GM23248 (cell line): ENCODE measurements around the gene CSNK1G2. TPM values are rescaled to one million over a fixed set of nuclear protein-coding genes. Genes with fewer than 3 reads are reported as not detected.
A peak's percentile ranks its signal among the peaks of the same experiment; 100 is the strongest.

Experiments used
- DNase-seq: peaks from one replicate; pipeline ENCODE4 v3.0.0-alpha.2; 2015
- H2AFZ ChIP-seq: fragments of 200-600 bp; sonication (generic); 2 replicates; pipeline ENCODE4 v1.6.1; 2016; ENCODE audit warnings: antibody characterized with exemption
- H3F3A ChIP-seq: fragments of 200-600 bp; sonication (generic); 2 replicates; pipeline ENCODE4 v1.6.1; 2016; ENCODE audit warnings: mild to moderate bottlenecking, antibody characterized with exemption, mixed run types; ENCODE audit not compliant: insufficient read depth
- H3K27ac ChIP-seq: fragments of 200-600 bp; sonication (generic); 2 replicates; pipeline ENCODE4 v1.5.1; 2016; ENCODE audit warnings: mild to moderate bottlenecking
- H3K27me3 ChIP-seq: fragments of 200-600 bp; sonication (generic); replicated peaks from 2 replicates; pipeline ENCODE4 v1.6.1; 2016; ENCODE audit warnings: mild to moderate bottlenecking; ENCODE audit not compliant: insufficient read depth
- H3K36me3 ChIP-seq: fragments of 200-600 bp; sonication (generic); 2 replicates; pipeline ENCODE4 v1.6.1; 2016; ENCODE audit warnings: low read depth, mild to moderate bottlenecking
- H3K4me1 ChIP-seq: fragments of 200-600 bp; sonication (generic); 2 replicates; pipeline ENCODE4 v1.6.1; 2016; ENCODE audit warnings: mild to moderate bottlenecking; ENCODE audit not compliant: insufficient read depth
- H3K4me2 ChIP-seq: fragments of 200-600 bp; sonication (generic); one replicate; pipeline ENCODE4 v1.6.1; 2016; ENCODE audit warnings: mild to moderate bottlenecking; ENCODE audit not compliant: unreplicated experiment
- H3K4me3 ChIP-seq: fragments of 200-600 bp; sonication (generic); 2 replicates; pipeline ENCODE4 v1.5.1; 2016; ENCODE audit warnings: mild to moderate bottlenecking
- H3K79me2 ChIP-seq: fragments of 200-600 bp; sonication (generic); 2 replicates; pipeline ENCODE4 v1.6.1; 2016; ENCODE audit warnings: mild to moderate bottlenecking; ENCODE audit not compliant: insufficient read depth
- H3K9ac ChIP-seq: fragments of 200-600 bp; sonication (generic); 2 replicates; pipeline ENCODE4 v1.6.1; 2016; ENCODE audit warnings: mild to moderate bottlenecking
- H3K9me2 ChIP-seq: fragments of 200-600 bp; sonication (generic); 2 replicates; pipeline ENCODE4 v1.6.1; 2016; ENCODE audit warnings: mixed run types, mild to moderate bottlenecking, moderate library complexity; ENCODE audit not compliant: insufficient read depth
- H3K9me3 ChIP-seq: fragments of 200-600 bp; sonication (generic); one replicate; pipeline ENCODE4 v1.6.1; 2017; ENCODE audit warnings: low read depth
- H4K20me1 ChIP-seq: fragments of 200-600 bp; sonication (generic); 2 replicates; pipeline ENCODE4 v1.6.0; 2016; ENCODE audit not compliant: insufficient read depth
- EZH2 ChIP-seq: fragments of 200-600 bp; sonication (generic); IDR thresholded peaks from 2 replicates; pipeline ENCODE4 v1.6.1; 2018; ENCODE audit warnings: antibody characterized with exemption, mild to moderate bottlenecking; ENCODE audit not compliant: insufficient read depth, poor library complexity, severe bottlenecking
- EZH2phosphoT487 ChIP-seq: fragments of 200-600 bp; sonication (generic); IDR thresholded peaks from 2 replicates; pipeline ENCODE4 v1.6.1; 2018; ENCODE audit warnings: antibody characterized with exemption, moderate library complexity, mild to moderate bottlenecking, low read depth; ENCODE audit not compliant: insufficient read depth
- whole genome bisulfite sequencing, 2 experiments: methylation state at CpG; one replicate each; pipeline ENCODE4 v1.1.6; 2015 to 2017; ENCODE audit warnings: low lambda C conversion rate in 2 of 2, low coverage in 1 of 2; ENCODE audit errors: missing lambda C conversion rate in 2 of 2; 5-methylcytosine and 5-hydroxymethylcytosine counted together
- in situ Hi-C: fragments of 300-500 bp; cut with MboI; formaldehyde crosslinking; loops from 2 replicates; pipeline ENCODE4 v1.15.0; 2020
- polyA plus RNA-seq: library from polyadenylated mRNA; unstranded; fragments of >200 nt; fragmentation: Nextera tagmentation; extraction: Ambion mirVana; gene quantifications from 2 replicates; pipeline ENCODE4 v1.2.1, GENCODE V29; 2016
- total RNA-seq: library from RNA; depleted of rRNA; stranded (reverse); fragments of >200 nt; shearing (Covaris generic); gene quantifications from 2 replicates; pipeline ENCODE4 v1.2.3, GENCODE V29; 2014

The CSNK1G2 gene
- total and polyA plus RNA-seq, 2 experiments from 2014 or later, result 9.5 to 76.6 TPM

DNA sequence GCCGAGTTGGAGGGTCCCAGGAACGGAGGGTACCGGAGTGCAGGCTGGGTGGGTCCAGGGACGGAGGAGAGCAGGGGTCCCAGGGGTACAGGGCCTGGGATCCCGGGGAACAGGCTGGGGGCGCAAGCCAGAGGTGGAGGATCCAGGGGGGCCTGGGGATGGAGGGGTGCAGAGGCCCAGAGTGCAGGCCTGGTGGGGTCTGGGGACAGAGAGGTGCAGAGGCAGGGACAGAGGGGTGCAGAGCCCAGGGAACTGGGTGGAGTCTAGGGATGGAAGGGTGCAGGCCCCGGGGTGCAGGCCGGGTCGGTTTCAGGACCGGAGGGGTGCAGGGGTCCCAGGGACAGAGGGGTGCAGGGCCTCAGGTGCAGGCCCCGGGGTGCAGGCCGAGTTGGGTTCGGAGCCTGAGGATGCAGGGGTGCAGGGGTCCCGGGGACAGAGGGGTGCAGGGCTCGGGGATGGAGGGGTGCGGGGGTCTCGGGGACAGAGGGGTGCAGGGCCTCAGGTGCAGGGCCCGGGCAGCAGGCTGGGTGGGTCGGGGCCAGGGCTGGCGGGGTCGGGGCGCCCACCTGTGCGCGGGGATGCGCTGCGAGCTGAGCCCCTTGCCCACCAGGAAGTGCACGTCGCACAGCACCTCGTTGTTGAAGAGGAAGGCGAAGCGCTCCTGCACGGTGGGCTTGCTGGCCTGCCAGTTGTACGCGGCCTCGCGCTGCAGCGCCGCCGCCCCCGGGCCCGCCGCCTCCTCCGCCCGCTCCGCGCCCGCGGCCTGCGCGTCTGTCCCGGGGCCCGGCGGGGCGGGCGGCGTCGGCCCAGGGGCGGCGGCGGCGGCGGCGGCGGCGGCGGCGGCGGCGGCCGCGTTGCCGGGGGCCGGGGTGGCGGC, 74.0 kb downstream of the CSNK1G2 start:
- H3K27me3 ChIP-seq, result no peaks in the 10 kb centered on the region
- H3K9me2 ChIP-seq, result no peaks in the 10 kb centered on the region
- no peaks in the 10 kb centered on the region for H4K20me1 ChIP-seq
- peak; percentile 67 for DNase-seq
- H2AFZ ChIP-seq, result no peak overlapping the region
- no peak overlapping the region for H3K27ac ChIP-seq
- peak overlapping the region; percentile 74 for H3K4me3 ChIP-seq
- H3K4me1 ChIP-seq, result no peaks in the 10 kb centered on the region
- H3F3A ChIP-seq, result no peaks in the 10 kb centered on the region; the same call in 1 of the 2 replicates
- peak overlapping the region; percentile 78 for H3K9ac ChIP-seq
- in situ Hi-C loops, result no loop called here
- WGBS, 2 experiments, result 4 to 25% methylated on average over 6 to 65 of the region's 74 CpGs
- peak overlapping the region; percentile 92 for H3K4me2 ChIP-seq
- no peaks in the 10 kb centered on the region for H3K36me3 ChIP-seq
- no peaks in the 10 kb centered on the region for H3K9me3 ChIP-seq
- peaks cover 44% of the 10 kb centered on the region for H3K79me2 ChIP-seq
- no peak for TF ChIP-seq EZH2phosphoT487

DNA sequence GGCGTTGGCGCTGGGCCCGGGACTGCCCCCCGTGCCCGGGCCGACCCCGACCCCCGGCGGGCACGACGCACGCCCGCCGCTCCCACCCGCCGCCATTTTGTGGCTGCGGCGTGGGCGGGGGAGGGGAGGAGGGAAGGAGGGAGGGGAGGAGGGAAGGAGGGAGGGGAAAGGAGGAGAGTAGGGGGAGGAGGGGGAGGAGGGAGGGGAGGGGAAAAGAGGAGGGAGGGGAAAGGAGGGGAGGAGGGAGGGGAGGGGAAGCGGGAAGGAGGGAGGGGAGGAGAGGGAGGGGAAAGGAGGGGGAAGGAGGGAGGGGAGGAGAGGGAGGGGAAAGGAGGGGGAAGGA, 74.6 kb downstream of the CSNK1G2 start, which contains the start of gene BTBD2:
BTBD2 (minus strand) TSS at position 107 of the 343 bp plus-strand sequence; CDS start at position 96, 11 bp downstream.
- H3K4me1 ChIP-seq, result no peaks in the 10 kb centered on the region
- H4K20me1 ChIP-seq, result no peaks in the 10 kb centered on the region
- H3K9ac ChIP-seq, result peak within 1 kb of the TSS; percentile 78
- no peak within 1 kb of the TSS for H3K27ac ChIP-seq
- no peaks in the 10 kb centered on the region; the same call in 1 of the 2 replicates for H3F3A ChIP-seq
- H3K4me2 ChIP-seq, result peak within 1 kb of the TSS; percentile 92
- H2AFZ ChIP-seq, result peak within 1 kb of the TSS; percentile 73
- WGBS, 2 experiments, result 1% methylated on average over 20 of the region's 20 CpGs; no CpG with 5 or more reads in 1 of the 2 experiments
- H3K27me3 ChIP-seq, result no peaks in the 10 kb centered on the region
- H3K79me2 ChIP-seq, result peaks cover 38% of the 10 kb centered on the region
- peak within 1 kb of the TSS; percentile 74 for H3K4me3 ChIP-seq
- H3K36me3 ChIP-seq, result no peaks in the 10 kb centered on the region
- in situ Hi-C loops, result no loop called here
- peak; percentile 72 for DNase-seq
- H3K9me2 ChIP-seq, result no peaks in the 10 kb centered on the region
- H3K9me3 ChIP-seq, result no peaks in the 10 kb centered on the region
- no peak for TF ChIP-seq EZH2phosphoT487

DNA sequence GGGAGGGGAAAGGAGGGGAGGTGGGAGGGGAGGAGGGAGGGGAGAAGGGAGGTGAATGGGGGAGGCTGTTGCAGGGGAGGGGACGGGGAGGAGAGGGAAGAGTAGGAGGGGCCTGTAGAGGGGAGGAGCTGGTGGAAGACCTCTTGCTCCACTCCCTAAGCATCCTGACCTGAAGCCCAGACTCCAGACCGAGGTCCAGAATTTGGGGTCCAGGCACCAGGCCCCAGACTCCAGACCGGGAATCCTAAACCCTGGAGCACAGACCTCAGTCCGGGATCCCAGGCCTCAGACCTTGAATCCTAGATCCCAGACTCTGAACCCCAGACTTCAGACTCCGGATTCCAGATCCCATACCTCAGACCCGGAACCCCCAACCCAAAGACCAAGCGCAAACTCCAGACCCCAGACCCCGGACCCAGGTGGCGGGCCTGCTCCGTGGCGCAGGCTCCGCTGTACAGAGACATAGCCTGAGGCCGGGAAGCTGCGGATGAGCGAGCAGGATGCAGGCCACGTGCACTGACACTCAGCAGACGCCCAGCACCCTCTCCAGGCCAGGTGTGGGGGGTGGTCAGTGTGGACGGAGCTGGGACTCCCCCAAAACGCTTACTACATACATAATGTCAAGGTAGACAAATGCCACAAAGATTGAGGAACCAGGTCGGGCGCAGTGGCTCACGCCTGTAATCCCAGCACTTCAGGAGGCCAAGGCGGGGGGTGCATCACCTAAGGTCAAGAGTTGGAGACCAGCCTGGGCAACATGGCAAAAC, 75.3 kb downstream of the CSNK1G2 start:
- H3K27ac ChIP-seq, result no peak overlapping the region
- in situ Hi-C loops, result no loop called here
- H3K79me2 ChIP-seq, result peaks cover 35% of the 10 kb centered on the region
- no peaks in the 10 kb centered on the region for H3K4me1 ChIP-seq
- no peak overlapping the region for H3K9ac ChIP-seq
- no peaks in the 10 kb centered on the region for H3K27me3 ChIP-seq
- no peaks in the 10 kb centered on the region for H3K9me2 ChIP-seq
- H2AFZ ChIP-seq, result peak overlapping the region; percentile 73
- H3K4me2 ChIP-seq, result no peak overlapping the region
- no peaks in the 10 kb centered on the region for H3K36me3 ChIP-seq
- WGBS, 2 experiments, result 60 to 62% methylated on average over 22 to 23 of the region's 23 CpGs
- DNase-seq, result peak; percentile 73
- H4K20me1 ChIP-seq, result no peaks in the 10 kb centered on the region
- H3F3A ChIP-seq, result no peaks in the 10 kb centered on the region; the same call in 1 of the 2 replicates
- no peaks in the 10 kb centered on the region for H3K9me3 ChIP-seq
- peak overlapping the region; percentile 36; the same call in 1 of the 2 replicates for H3K4me3 ChIP-seq
- TF ChIP-seq EZH2phosphoT487 (no peak), EZH2 (no peak)

DNA sequence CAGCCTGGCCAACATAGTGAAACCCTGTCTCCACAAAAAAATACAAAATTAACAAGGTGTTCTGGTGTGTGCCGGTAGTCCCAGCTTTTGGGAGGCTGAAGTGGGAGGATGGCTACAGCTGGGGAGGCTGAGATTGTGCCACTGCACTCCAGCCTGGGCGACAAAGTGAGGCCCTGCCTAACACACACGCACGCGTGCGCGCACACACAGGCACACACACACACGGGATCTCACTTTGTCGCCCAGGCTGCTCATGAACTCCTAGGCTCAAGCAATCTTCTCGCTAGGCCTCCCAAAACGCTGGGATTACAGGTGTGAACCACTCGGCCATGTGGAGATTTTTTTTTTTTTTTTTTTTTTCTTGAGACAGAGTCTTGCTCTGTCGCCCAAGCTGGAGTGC, 77.8 kb downstream of the CSNK1G2 start:
- 74 to 78% methylated on average over 13 of the region's 13 CpGs for WGBS, 2 experiments
- TF ChIP-seq EZH2 (no peak), EZH2phosphoT487 (no peak)
- peaks cover 14% of the 10 kb centered on the region for H3K79me2 ChIP-seq
- no peak for DNase-seq
- no peaks in the 10 kb centered on the region; the same call in 1 of the 2 replicates for H3F3A ChIP-seq
- H3K27ac ChIP-seq, result no peak overlapping the region
- no peak overlapping the region for H2AFZ ChIP-seq
- no peaks in the 10 kb centered on the region for H3K4me1 ChIP-seq
- H3K4me2 ChIP-seq, result no peak overlapping the region
- H3K9me3 ChIP-seq, result no peaks in the 10 kb centered on the region
- H4K20me1 ChIP-seq, result no peaks in the 10 kb centered on the region
- H3K27me3 ChIP-seq, result no peaks in the 10 kb centered on the region
- H3K36me3 ChIP-seq, result no peaks in the 10 kb centered on the region
- no peak overlapping the region for H3K9ac ChIP-seq
- in situ Hi-C loops, result no loop called here
- H3K9me2 ChIP-seq, result no peaks in the 10 kb centered on the region
- no peak overlapping the region for H3K4me3 ChIP-seq
